22Rv1 (cell line): ENCODE data around the gene GOSR1.
"Not testable (repeated sequence)": the region's sequence is repeated elsewhere in the genome, so short reads cannot be mapped to it uniquely, and the experiment has no call there.

Experiments
- H3K27ac ChIP-seq: fragments of 450-650 bp; 2 replicates; pipeline ENCODE4 v1.5.1; 2017
- CTCF ChIP-seq: fragments of 450-650 bp; IDR thresholded peaks from 2 replicates; pipeline ENCODE4 v1.5.1; 2017; ENCODE audit warnings: mild to moderate bottlenecking
- ZFX ChIP-seq: fragments of 450-650 bp; IDR thresholded peaks from 2 replicates; pipeline ENCODE4 v1.6.1; 2017; ENCODE audit warnings: antibody characterized with exemption, borderline replicate concordance

The GOSR1 gene

DNA sequence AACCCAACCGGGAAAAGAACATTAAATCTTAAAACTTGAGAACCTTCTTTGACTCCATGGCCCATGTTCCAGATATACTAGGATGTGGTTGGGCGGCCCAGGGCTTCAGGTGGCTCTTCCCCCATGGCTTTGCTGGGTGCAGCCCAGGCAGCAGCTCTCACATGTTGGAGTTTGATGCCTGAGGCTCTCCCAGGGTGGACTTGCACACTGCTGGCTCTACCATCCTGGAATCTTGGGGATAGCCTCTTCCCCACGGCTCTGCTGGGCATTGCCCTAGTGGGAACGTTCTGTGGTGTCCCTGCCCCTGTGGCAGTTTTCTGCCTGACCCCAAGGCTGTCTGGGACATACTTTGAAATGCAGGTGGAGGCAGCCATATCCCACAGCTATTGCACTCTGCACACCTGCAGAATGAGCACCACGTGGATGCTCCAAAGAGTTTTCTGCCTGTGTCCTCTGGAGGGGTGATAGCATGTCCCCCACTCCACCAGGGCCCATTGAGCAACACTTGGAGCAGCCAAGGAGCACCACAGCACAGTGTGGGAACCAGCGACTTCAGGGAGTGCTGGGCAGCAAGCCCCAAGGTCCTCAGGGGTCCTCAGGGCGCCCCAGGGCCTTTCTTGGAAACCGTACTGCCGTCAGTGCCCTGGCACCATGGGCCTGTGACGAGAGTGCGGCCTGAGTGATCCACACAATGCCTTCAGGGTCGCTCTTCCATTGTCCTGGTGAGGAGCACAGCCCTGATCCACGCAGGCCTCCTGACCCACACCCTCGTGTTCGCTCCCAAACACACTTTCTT is 70.8 kb downstream of the GOSR1 start:
- no peak overlapping the region for H3K27ac ChIP-seq
- TF ChIP-seq CTCF (no peak), ZFX (no peak)

DNA sequence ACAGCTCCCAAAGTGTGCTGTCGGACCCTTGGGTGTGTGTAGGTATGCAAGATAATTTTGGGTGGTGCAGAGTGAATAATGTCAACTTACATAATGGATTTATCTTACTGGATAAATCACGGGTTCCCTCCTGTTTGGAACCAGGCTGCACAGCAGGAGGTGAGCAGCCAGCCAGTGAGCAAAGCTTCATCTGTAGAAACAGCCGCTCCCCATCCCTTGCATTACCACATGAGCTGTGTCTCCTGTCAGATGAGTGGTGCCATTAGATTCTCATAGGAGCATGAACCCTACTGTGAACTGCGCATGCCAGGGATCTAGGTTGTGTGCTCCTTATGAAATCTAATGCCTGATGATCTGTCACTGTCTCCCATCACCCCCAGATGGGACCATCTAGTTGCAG is 72.0 kb downstream of the GOSR1 start:
- not testable (repeated sequence) for H3K27ac ChIP-seq

- TF ChIP-seq ZFX = no peak
- TF ChIP-seq CTCF = no peak
- H3K27ac ChIP-seq = no peak overlapping the region
Measured at GRCh38 chr17:30549864-30550511, 72.8 kb downstream of the GOSR1 start.

GRCh38 chr17:30550512-30551273 is 73.5 kb downstream of the GOSR1 start:
- H3K27ac ChIP-seq = no peak overlapping the region
- no peak for TF ChIP-seq CTCF
- TF ChIP-seq ZFX = no peak

DNA sequence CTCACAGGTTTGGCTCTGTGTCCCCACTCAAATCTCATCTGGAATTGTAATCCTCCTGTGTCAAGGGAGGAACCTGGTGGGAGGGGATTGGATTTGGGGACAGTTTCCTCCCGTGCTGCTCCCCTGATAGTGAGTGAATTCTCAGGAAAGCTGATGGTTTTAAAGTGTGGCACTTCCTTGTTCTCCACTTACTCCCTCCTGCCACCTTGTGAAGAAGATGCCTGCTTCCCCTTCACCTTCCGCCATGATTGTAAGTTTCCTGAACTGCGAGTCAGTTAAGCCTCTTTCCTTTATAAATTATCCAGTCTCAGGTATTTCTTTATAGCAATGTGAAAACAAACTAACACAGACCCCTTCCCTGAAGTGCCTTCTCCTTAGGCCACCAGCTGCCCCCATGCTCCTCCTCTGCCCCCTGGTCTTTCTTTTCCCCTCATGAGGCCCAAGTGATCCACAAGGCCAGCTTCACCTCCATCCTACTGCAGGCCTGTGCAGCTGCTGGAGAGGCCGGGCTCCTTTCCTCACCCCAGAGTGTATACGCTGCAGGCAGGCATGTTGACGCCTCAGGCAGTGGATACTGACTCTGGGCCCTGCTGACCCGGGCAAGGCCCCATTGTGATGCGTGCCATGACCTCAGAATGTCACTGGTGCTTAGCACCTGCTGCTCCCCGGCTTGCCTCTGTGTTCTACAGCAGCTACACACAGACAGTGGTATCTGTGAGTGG is 74.2 kb downstream of the GOSR1 start:
- H3K27ac ChIP-seq = not testable (repeated sequence)

DNA sequence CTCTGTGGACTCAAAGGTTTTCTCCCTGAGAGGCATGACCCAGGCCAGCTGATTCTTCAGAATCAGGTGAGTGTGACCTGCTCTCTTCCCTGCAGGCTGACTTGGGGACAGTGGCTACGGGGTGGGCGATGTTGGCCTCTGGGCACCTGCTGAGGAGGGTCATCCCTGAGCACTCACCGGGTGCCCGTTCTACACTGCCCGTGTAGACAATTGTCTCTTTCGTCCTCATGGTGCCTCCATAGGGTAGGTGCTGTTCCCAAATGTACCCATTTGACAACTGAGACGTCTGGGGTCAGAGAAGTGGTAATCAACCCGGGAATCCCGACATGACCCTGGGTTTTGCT is 74.8 kb downstream of the GOSR1 start:
- TF ChIP-seq CTCF = no peak
- no peak for TF ChIP-seq ZFX
- H3K27ac ChIP-seq = no peak overlapping the region

DNA sequence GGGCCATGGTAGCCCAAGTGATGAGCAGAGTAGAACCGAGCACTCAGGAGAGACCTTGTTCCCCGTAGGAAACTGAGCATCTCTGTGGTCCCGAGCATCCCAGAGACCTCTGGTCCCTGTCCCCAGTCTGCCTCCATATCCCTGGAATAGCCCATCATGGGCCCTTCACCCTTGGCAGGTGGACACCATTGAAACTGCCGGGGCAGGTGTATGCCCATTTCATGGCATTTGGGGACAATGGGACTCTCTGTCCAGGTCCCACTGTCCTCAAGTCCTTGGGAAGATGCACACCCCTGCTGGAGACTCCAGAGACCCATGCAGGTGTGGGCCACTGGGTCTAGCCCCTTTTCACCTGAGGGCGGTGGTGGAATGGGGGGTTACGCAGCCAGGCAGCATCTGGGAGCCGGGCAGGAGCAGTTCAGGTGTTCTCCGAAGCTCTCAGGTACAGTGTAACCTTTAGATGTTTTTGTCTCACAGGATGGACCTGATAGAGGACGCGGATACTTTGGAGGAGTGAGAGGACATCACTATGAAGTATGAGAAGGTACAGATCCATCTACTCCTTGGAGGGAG is 75.9 kb downstream of the GOSR1 start:
- no peak overlapping the region for H3K27ac ChIP-seq
- TF ChIP-seq CTCF = no peak
- no peak for TF ChIP-seq ZFX

- not testable (repeated sequence) for H3K27ac ChIP-seq
Measured at GRCh38 chr17:30553823-30554440, 76.7 kb downstream of the GOSR1 start.
